T-helper 1 cell (primary cell): ENCODE measurements around the gene OR2G2.

Experiments
- DNase-seq, 5 donors: peaks; one replicate each; pipeline ENCODE4 v3.0.0-alpha.2; 2012 to 2020
- total RNA-seq, 4 donors: gene quantifications; one replicate each; lab custom pipeline; 2026; lab: John Stamatoyannopoulos, UW

The OR2G2 gene
- 0 reads per million in 4 donors for total RNA-seq

- no peak for DNase-seq
Measured at GRCh38 chr1:247588060-247588459, at the start of gene OR2G2. TSS of gene OR2G2 (plus strand) at chr1:247588360. CDS start at chr1:247588360, 0 bp downstream.

GRCh38 chr1:247538561-247538960, 49.6 kb upstream of the OR2G2 start:
- no peak for DNase-seq

GRCh38 chr1:247539215-247539614, 48.9 kb upstream of the OR2G2 start:
- DNase-seq = no peak

- DNase-seq = no peak
Measured at GRCh38 chr1:247540581-247540980, 47.6 kb upstream of the OR2G2 start.

GRCh38 chr1:247542811-247543210, 45.3 kb upstream of the OR2G2 start:
- DNase-seq = no peak

GRCh38 chr1:247548092-247548491, 40.1 kb upstream of the OR2G2 start:
- no peak for DNase-seq

- DNase-seq = no peak
Measured at GRCh38 chr1:247548769-247549182, 39.4 kb upstream of the OR2G2 start, which contains the start of gene GCSAML. TSS of gene GCSAML (plus strand) at chr1:247549134. CDS start at chr1:247549192, 58 bp downstream.

GRCh38 chr1:247551721-247552120, 36.4 kb upstream of the OR2G2 start:
- DNase-seq = no peak

GRCh38 chr1:247552231-247552630, 35.9 kb upstream of the OR2G2 start:
- DNase-seq = no peak

- DNase-seq = no peak
Measured at GRCh38 chr1:247557926-247558674, 30.1 kb upstream of the OR2G2 start.

- no peak for DNase-seq
Measured at GRCh38 chr1:247561711-247562110, 26.4 kb upstream of the OR2G2 start.

- DNase-seq = no peak
Measured at GRCh38 chr1:247562198-247562597, 26.0 kb upstream of the OR2G2 start.

GRCh38 chr1:247574236-247574635, 13.9 kb upstream of the OR2G2 start:
- DNase-seq = no peak

- no peak for DNase-seq
Measured at GRCh38 chr1:247574664-247575063, 13.5 kb upstream of the OR2G2 start.

GRCh38 chr1:247576514-247576913, 11.6 kb upstream of the OR2G2 start:
- no peak for DNase-seq

GRCh38 chr1:247578946-247579460, 9.2 kb upstream of the OR2G2 start:
- DNase-seq = no peak

- DNase-seq = no peak
Measured at GRCh38 chr1:247605286-247605685, 17.1 kb downstream of the OR2G2 start, which contains the start of gene OR2G3. TSS of gene OR2G3 (plus strand) at chr1:247605586. CDS start at chr1:247605586, 0 bp downstream.

- DNase-seq = no peak
Measured at GRCh38 chr1:247613405-247613804, 25.2 kb downstream of the OR2G2 start.

GRCh38 chr1:247614625-247615024, 26.5 kb downstream of the OR2G2 start:
- no peak for DNase-seq

GRCh38 chr1:247627951-247628350, 39.8 kb downstream of the OR2G2 start:
- DNase-seq = no peak

- no peak for DNase-seq
Measured at GRCh38 chr1:247638011-247638410, 49.9 kb downstream of the OR2G2 start.

- DNase-seq = no peak
Measured at GRCh38 chr1:247638781-247639180, 50.6 kb downstream of the OR2G2 start.
